MM.1S (cell line): ENCODE measurements around the gene POLR2A.

Experiments used
- DNase-seq: peaks from one replicate; pipeline ENCODE4 v3.0.0-alpha.2; 2015
- H2AFZ ChIP-seq: fragments of 300-600 bp; sonication (generic); 2 replicates; pipeline ENCODE4 v1.6.0; 2016; ENCODE audit warnings: antibody characterized with exemption, low read length
- H3F3A ChIP-seq: fragments of 300-600 bp; sonication (generic); 2 replicates; pipeline ENCODE4 v1.6.1; 2016; ENCODE audit warnings: mild to moderate bottlenecking, antibody characterized with exemption, low read length, moderate library complexity, mixed read lengths; ENCODE audit not compliant: insufficient read depth
- H3K27ac ChIP-seq: fragments of 300-600 bp; sonication (generic); 2 replicates; pipeline ENCODE4 v1.5.1; 2016; ENCODE audit warnings: mild to moderate bottlenecking, low read length
- H3K27me3 ChIP-seq: fragments of 300-600 bp; sonication (generic); replicated peaks from 2 replicates; pipeline ENCODE4 v1.6.0; 2016; ENCODE audit warnings: low read length; ENCODE audit not compliant: insufficient read depth
- H3K36me3 ChIP-seq: fragments of 300-600 bp; sonication (generic); replicated peaks from 2 replicates; pipeline ENCODE4 v1.6.1; 2016; ENCODE audit warnings: mild to moderate bottlenecking, low read length, mixed read lengths; ENCODE audit not compliant: insufficient read depth
- H3K4me1 ChIP-seq: fragments of 300-600 bp; sonication (generic); 2 replicates; pipeline ENCODE4 v1.6.1; 2016; ENCODE audit warnings: low read length, mixed read lengths
- H3K4me2 ChIP-seq: fragments of 300-600 bp; sonication (generic); 2 replicates; pipeline ENCODE4 v1.6.0; 2016; ENCODE audit warnings: low read depth, low read length
- H3K4me3 ChIP-seq: fragments of 300-600 bp; sonication (generic); 2 replicates; pipeline ENCODE4 v1.5.1; 2016; ENCODE audit warnings: low read length, mixed read lengths
- H3K79me2 ChIP-seq: fragments of 300-600 bp; sonication (generic); 2 replicates; pipeline ENCODE4 v1.6.1; 2016; ENCODE audit warnings: mixed run types, low read length, mixed read lengths
- H3K9ac ChIP-seq: fragments of 300-600 bp; sonication (generic); 2 replicates; pipeline ENCODE4 v1.6.1; 2016; ENCODE audit warnings: low read length, mixed read lengths
- H3K9me2 ChIP-seq: fragments of 300-600 bp; sonication (generic); replicated peaks from 2 replicates; pipeline ENCODE4 v1.6.1; 2016; ENCODE audit warnings: mild to moderate bottlenecking, low read length, mixed read lengths; ENCODE audit not compliant: insufficient read depth
- H3K9me3 ChIP-seq: fragments of 300-600 bp; sonication (generic); replicated peaks from 2 replicates; pipeline ENCODE4 v1.6.1; 2016; ENCODE audit warnings: mild to moderate bottlenecking, low read length, mixed read lengths; ENCODE audit not compliant: insufficient read depth
- H4K20me1 ChIP-seq: fragments of 300-600 bp; sonication (generic); 2 replicates; pipeline ENCODE4 v1.6.1; 2016; ENCODE audit warnings: mild to moderate bottlenecking, low read length, moderate library complexity, mixed read lengths; ENCODE audit not compliant: insufficient read depth
- CTCF ChIP-seq: fragments of 300-600 bp; sonication (generic); IDR thresholded peaks from 2 replicates; pipeline ENCODE4 v1.5.1; 2016; ENCODE audit warnings: antibody characterized with exemption, low read length, mixed read lengths
- EZH2 ChIP-seq: fragments of 300-600 bp; sonication (generic); optimal IDR thresholded peaks from 2 replicates; pipeline ENCODE3; 2017; ENCODE audit warnings: low read depth, mild to moderate bottlenecking, antibody characterized with exemption, low read length, mixed read lengths
- EZH2phosphoT487 ChIP-seq: fragments of 300-600 bp; sonication (generic); IDR thresholded peaks from 2 replicates; pipeline ENCODE4 v1.6.1; 2018; ENCODE audit warnings: antibody characterized with exemption, low read length

The POLR2A gene

GRCh38 chr17:7538891-7539545 is 54.9 kb downstream of the POLR2A start:
- no peak for DNase-seq
- Histone ChIP-seq H3K9me3 (no peaks in the 10 kb centered on the region), H3K9me2 (no peaks in the 10 kb centered on the region), H3K27ac (no peak overlapping the region), H3K36me3 (no peaks in the 10 kb centered on the region), H3K27me3 (peaks cover 11% of the 10 kb centered on the region; the same call in 1 of the 2 replicates), H3K4me2 (no peak overlapping the region), H3F3A (no peaks in the 10 kb centered on the region), H2AFZ (no peak overlapping the region), H3K4me3 (no peak overlapping the region), H3K9ac (no peak overlapping the region), H4K20me1 (no peaks in the 10 kb centered on the region), H3K79me2 (no peaks in the 10 kb centered on the region), H3K4me1 (no peaks in the 10 kb centered on the region)
- TF ChIP-seq EZH2 (no peak), CTCF (no peak), EZH2phosphoT487 (no peak)

DNA sequence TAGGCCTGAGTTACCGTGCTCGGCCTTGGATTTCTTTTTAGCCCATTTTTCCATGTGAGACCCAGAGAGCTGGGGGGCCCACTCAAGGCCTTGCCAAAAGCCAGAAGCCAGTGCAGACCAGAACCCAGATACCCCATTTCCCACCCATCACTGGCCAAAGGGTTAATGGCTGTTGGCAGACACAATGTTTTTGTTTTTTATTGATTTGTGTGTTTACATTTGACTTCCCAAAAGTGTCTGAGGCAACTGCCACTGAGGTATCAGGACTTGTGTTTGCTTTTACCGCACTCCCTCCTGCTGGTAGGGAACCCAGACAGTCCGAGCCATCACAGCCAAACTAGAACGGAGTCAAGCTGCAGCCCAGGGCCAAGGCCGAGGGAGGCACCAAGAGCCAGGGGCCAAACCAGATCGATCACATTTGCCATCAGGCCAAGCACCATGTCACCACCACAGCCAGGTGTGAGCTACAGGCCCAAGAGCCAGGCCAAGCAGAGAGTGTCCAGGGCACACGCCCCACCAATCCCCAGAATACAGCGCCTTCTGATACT is 57.0 kb downstream of the POLR2A start:
- Histone ChIP-seq H3K4me1 (no peaks in the 10 kb centered on the region), H2AFZ (no peak overlapping the region), H3K79me2 (no peaks in the 10 kb centered on the region), H3K9me3 (no peaks in the 10 kb centered on the region), H3K4me3 (no peak overlapping the region), H4K20me1 (no peaks in the 10 kb centered on the region), H3K27ac (no peak overlapping the region), H3K9me2 (no peaks in the 10 kb centered on the region), H3K9ac (no peak overlapping the region), H3F3A (no peaks in the 10 kb centered on the region), H3K4me2 (no peak overlapping the region), H3K27me3 (peaks cover 11% of the 10 kb centered on the region; the same call in 1 of the 2 replicates), H3K36me3 (no peaks in the 10 kb centered on the region)
- no peak for TF ChIP-seq CTCF
- no peak for TF ChIP-seq EZH2
- TF ChIP-seq EZH2phosphoT487, result no peak
- DNase-seq, result no peak

DNA sequence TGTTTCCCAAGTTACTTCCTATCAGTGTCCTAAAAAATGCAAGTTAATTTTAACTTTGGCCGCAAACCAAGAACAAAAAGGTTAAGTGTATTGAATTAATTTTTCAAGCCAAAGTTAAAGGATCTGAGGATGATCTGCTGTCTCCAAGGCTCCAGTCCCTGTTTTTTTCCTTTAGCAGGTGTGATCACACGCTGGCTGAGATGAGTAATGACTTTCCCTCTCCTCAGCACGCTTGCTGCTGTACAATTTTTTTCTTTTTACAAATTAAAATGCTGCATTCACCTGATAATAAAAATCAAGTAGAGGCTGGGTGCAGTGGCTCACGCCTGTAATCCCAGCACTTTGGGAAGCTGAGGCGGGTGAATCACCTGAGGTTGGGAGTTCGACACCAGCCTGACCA is 60.7 kb downstream of the POLR2A start:
- no peak overlapping the region for H3K27ac ChIP-seq
- peaks cover 7% of the 10 kb centered on the region for H3K27me3 ChIP-seq
- H3K9me3 ChIP-seq, result no peaks in the 10 kb centered on the region
- TF ChIP-seq CTCF (no peak), EZH2 (no peak), EZH2phosphoT487 (no peak)
- no peaks in the 10 kb centered on the region for H3K36me3 ChIP-seq
- H3K9me2 ChIP-seq, result no peaks in the 10 kb centered on the region
- H3F3A ChIP-seq, result no peaks in the 10 kb centered on the region
- H3K4me3 ChIP-seq, result no peak overlapping the region
- no peak overlapping the region for H2AFZ ChIP-seq
- H3K4me2 ChIP-seq, result no peak overlapping the region
- H3K4me1 ChIP-seq, result no peaks in the 10 kb centered on the region
- no peak overlapping the region for H3K9ac ChIP-seq
- no peaks in the 10 kb centered on the region for H4K20me1 ChIP-seq
- no peak for DNase-seq
- no peaks in the 10 kb centered on the region for H3K79me2 ChIP-seq
